Measurements from ENCODE around the gene ACVR2A.
A peak's percentile ranks its signal among the peaks of the same experiment; 100 is the strongest.

ACVR2A gene

DNA sequence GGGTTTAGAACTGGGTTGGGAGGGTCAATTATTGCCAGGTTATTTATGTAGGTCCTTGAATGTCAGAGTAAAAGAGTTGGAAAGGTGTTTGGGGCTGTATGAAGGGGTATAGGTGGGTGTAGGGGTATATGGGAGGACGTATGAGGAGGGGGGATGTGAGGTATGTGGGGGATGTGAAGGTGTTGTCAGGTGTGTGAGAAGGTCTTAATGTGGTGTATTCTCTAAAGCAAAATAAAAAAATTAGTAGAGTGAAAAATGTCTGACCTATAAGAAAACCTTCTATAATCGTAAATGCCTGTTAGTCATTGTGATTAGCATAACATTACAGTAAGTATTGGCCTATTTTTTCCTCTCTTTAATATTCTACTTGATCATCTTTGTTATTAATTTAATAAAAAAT is 25.1 kb downstream of the ACVR2A start:
- no peaks in the 10 kb centered on the region for H3K27me3 ChIP-seq (ENCODE audit: low read depth)
- H3K36me3 ChIP-seq (replicated peaks), result no peaks in the 10 kb centered on the region
- no peaks in the 10 kb centered on the region; the same call in 1 of the 2 replicates for H3K4me1 ChIP-seq
- H3K9me3 ChIP-seq, result no peaks in the 10 kb centered on the region
- in situ Hi-C loops (cut with MboI; ENCODE audit: low sequenced_read_pairs), result no loop called here
- no peak for DNase-seq (ENCODE audit: low spot score in 2 of 2)
- H3K4me3 ChIP-seq, result no peak overlapping the region

GRCh38 chr2:147872967-147873366 is 28.1 kb downstream of the ACVR2A start:
- Histone ChIP-seq H3K4me1 (no peaks in the 10 kb centered on the region; the same call in 1 of the 2 replicates), H3K4me3 (no peak overlapping the region), H3K27me3 (ENCODE audit: low read depth) (no peaks in the 10 kb centered on the region), H3K36me3 (replicated peaks) (no peaks in the 10 kb centered on the region), H3K9me3 (no peaks in the 10 kb centered on the region)
- DNase-seq (ENCODE audit: low spot score in 2 of 2), result no peak
- in situ Hi-C loops (cut with MboI; ENCODE audit: low sequenced_read_pairs), result no loop called here

GRCh38 chr2:147873859-147874483 is 29.1 kb downstream of the ACVR2A start:
- no peaks in the 10 kb centered on the region for H3K36me3 ChIP-seq (replicated peaks)
- H3K9me3 ChIP-seq, result no peaks in the 10 kb centered on the region
- DNase-seq (ENCODE audit: low spot score in 2 of 2), result no peak
- no peak overlapping the region for H3K4me3 ChIP-seq
- H3K4me1 ChIP-seq, result no peaks in the 10 kb centered on the region; the same call in 1 of the 2 replicates
- in situ Hi-C loops (cut with MboI; ENCODE audit: low sequenced_read_pairs), result no loop called here
- H3K27me3 ChIP-seq (ENCODE audit: low read depth), result no peaks in the 10 kb centered on the region

DNA sequence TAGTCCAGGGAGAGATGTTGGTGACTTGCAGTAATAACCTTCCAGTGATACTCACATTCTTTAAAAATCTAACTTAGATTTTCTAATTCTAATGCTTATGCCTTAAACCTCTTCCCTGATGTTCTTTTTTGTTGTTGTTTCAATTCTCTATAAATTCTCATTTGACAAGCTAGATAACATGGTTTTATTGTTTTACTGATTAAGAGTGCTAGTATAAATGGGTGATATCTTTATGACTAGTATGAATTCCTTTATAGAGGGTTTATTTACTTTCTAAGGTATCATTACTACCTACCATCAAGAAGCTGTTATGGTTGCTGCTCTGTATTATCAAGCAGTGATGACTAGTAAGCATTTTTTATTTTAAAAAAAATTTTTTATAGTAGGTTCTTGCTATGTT is 35.0 kb downstream of the ACVR2A start:
- no peaks in the 10 kb centered on the region for H3K27me3 ChIP-seq (ENCODE audit: low read depth)
- H3K4me1 ChIP-seq, result no peaks in the 10 kb centered on the region; the same call in 1 of the 2 replicates
- no peak for DNase-seq (ENCODE audit: low spot score in 2 of 2)
- H3K9me3 ChIP-seq, result no peaks in the 10 kb centered on the region
- H3K36me3 ChIP-seq (replicated peaks), result no peaks in the 10 kb centered on the region
- in situ Hi-C loops (cut with MboI; ENCODE audit: low sequenced_read_pairs), result no loop called here
- H3K4me3 ChIP-seq, result no peak overlapping the region

- in situ Hi-C loops (cut with MboI; ENCODE audit: low sequenced_read_pairs), result no loop called here
These were observed 37.8 kb downstream of the ACVR2A start for GRCh38 chr2:147882631-147883030.

DNA sequence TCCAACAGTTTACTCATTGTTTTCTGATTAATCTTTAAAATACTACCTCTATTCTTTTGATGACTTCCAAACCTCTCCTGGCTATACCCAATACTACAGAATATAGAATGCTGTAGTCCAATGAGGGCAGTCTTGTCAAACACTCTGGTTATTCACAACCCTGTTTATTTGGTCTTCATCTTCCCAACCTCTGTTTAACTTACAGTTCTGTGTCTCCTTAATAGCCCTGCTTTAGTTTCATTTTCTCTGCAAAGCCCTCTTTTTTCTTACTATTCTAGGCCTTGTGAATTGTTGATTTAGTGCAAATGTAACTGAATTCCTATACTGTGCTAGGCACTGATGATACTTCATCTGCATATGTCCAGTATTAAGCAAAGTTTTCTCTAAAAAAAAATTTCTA is 40.0 kb downstream of the ACVR2A start:
- Histone ChIP-seq H3K4me3 (no peak overlapping the region), H3K27me3 (ENCODE audit: low read depth) (no peaks in the 10 kb centered on the region), H3K9me3 (no peaks in the 10 kb centered on the region), H3K4me1 (no peaks in the 10 kb centered on the region; the same call in 1 of the 2 replicates), H3K36me3 (replicated peaks) (no peaks in the 10 kb centered on the region)
- DNase-seq (ENCODE audit: low spot score in 2 of 2), result no peak
- in situ Hi-C loops (cut with MboI; ENCODE audit: low sequenced_read_pairs), result no loop called here

More at GRCh38 chr2:147882631-147883030, 37.8 kb downstream of the ACVR2A start:
- H3K36me3 ChIP-seq (replicated peaks), result no peaks in the 10 kb centered on the region
- DNase-seq (ENCODE audit: low spot score in 2 of 2), result no peak
- H3K4me1 ChIP-seq, result no peaks in the 10 kb centered on the region; the same call in 1 of the 2 replicates
- H3K9me3 ChIP-seq, result no peaks in the 10 kb centered on the region
- H3K4me3 ChIP-seq, result no peak overlapping the region
- no peaks in the 10 kb centered on the region for H3K27me3 ChIP-seq (ENCODE audit: low read depth)

GRCh38 chr2:147886136-147886535 is 41.3 kb downstream of the ACVR2A start:
- no peak overlapping the region for H3K4me3 ChIP-seq
- no peaks in the 10 kb centered on the region; the same call in 1 of the 2 replicates for H3K4me1 ChIP-seq
- H3K9me3 ChIP-seq, result no peaks in the 10 kb centered on the region
- in situ Hi-C loops (cut with MboI; ENCODE audit: low sequenced_read_pairs), result no loop called here
- no peaks in the 10 kb centered on the region for H3K36me3 ChIP-seq (replicated peaks)
- DNase-seq (ENCODE audit: low spot score in 2 of 2), result no peak
- no peaks in the 10 kb centered on the region for H3K27me3 ChIP-seq (ENCODE audit: low read depth)

GRCh38 chr2:147888680-147889079 is 43.9 kb downstream of the ACVR2A start:
- DNase-seq (ENCODE audit: low spot score in 2 of 2), result no peak
- in situ Hi-C loops (cut with MboI; ENCODE audit: low sequenced_read_pairs), result no loop called here
- no peaks in the 10 kb centered on the region for H3K9me3 ChIP-seq
- H3K4me1 ChIP-seq, result peaks cover 4% of the 10 kb centered on the region; the same call in 1 of the 2 replicates
- no peaks in the 10 kb centered on the region for H3K27me3 ChIP-seq (ENCODE audit: low read depth)
- no peak overlapping the region for H3K4me3 ChIP-seq
- H3K36me3 ChIP-seq (replicated peaks), result no peaks in the 10 kb centered on the region

DNA sequence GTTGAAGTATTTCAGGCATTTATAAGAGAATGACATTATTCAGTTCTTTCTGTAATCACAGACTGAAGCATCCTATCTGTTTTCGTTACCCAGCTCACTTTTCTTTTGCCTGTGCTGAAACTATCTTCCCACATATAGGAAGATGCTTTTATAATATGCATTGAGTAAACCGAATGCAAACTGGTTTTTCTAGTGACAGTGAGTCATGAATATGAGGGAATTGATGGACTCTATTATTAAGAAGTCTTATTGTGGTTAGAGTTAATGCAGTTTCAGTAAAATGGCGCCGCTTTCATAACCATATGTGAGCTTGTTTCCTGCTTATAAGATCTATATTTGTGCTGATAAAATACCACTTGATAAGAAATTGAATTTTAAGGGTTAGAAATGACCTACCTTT is 59.2 kb downstream of the ACVR2A start:
- H3K4me1 ChIP-seq, result peaks cover 5% of the 10 kb centered on the region
- H3K27me3 ChIP-seq (ENCODE audit: low read depth), result no peaks in the 10 kb centered on the region
- H3K36me3 ChIP-seq (replicated peaks), result no peaks in the 10 kb centered on the region; the same call in 1 of the 2 replicates
- no peak for DNase-seq (ENCODE audit: low spot score in 2 of 2)
- in situ Hi-C loops (cut with MboI; ENCODE audit: low sequenced_read_pairs), result loop anchor here (25.0 kb wide), 2 partner anchors 817 to 992 kb away; no protein-coding TSS in a partner anchor
- H3K4me3 ChIP-seq, result no peak overlapping the region
- H3K9me3 ChIP-seq, result no peaks in the 10 kb centered on the region

GRCh38 chr2:147909178-147909577 is 64.3 kb downstream of the ACVR2A start:
- peaks cover 6% of the 10 kb centered on the region; the same call in 1 of the 2 replicates for H3K4me1 ChIP-seq
- in situ Hi-C loops (cut with MboI; ENCODE audit: low sequenced_read_pairs), result loop anchor here (25.0 kb wide), 2 partner anchors 822 to 997 kb away; no protein-coding TSS in a partner anchor
- H3K4me3 ChIP-seq, result no peak overlapping the region
- H3K9me3 ChIP-seq, result no peaks in the 10 kb centered on the region
- no peaks in the 10 kb centered on the region for H3K36me3 ChIP-seq (replicated peaks)
- DNase-seq (ENCODE audit: low spot score in 2 of 2), result no peak
- H3K27me3 ChIP-seq (ENCODE audit: low read depth), result no peaks in the 10 kb centered on the region

- in situ Hi-C loops (cut with MboI; ENCODE audit: low sequenced_read_pairs), result loop anchor here (10.0 to 25.0 kb wide), 3 partner anchors 824 to 1176 kb away; no protein-coding TSS in a partner anchor
- H3K36me3 ChIP-seq (replicated peaks), result no peaks in the 10 kb centered on the region
- H3K4me1 ChIP-seq, result peaks cover 6% of the 10 kb centered on the region; the same call in 1 of the 2 replicates
- H3K27me3 ChIP-seq (ENCODE audit: low read depth), result no peaks in the 10 kb centered on the region
- H3K9me3 ChIP-seq, result no peaks in the 10 kb centered on the region
- peak; percentile 48 to 78 for DNase-seq (ENCODE audit: low spot score in 2 of 2)
- no peak overlapping the region for H3K4me3 ChIP-seq
These were observed 66.2 kb downstream of the ACVR2A start for GRCh38 chr2:147910990-147911473.

GRCh38 chr2:147913701-147914480 is 69.1 kb downstream of the ACVR2A start:
- Histone ChIP-seq H3K4me3 (no peak overlapping the region), H3K36me3 (replicated peaks) (no peaks in the 10 kb centered on the region), H3K4me1 (peaks cover 6% of the 10 kb centered on the region), H3K9me3 (no peaks in the 10 kb centered on the region), H3K27me3 (ENCODE audit: low read depth) (no peaks in the 10 kb centered on the region)
- in situ Hi-C loops (cut with MboI; ENCODE audit: low sequenced_read_pairs), result loop anchor here (10.0 to 25.0 kb wide), 3 partner anchors 827 to 1179 kb away; no protein-coding TSS in a partner anchor
- no peak for DNase-seq (ENCODE audit: low spot score in 2 of 2)

DNA sequence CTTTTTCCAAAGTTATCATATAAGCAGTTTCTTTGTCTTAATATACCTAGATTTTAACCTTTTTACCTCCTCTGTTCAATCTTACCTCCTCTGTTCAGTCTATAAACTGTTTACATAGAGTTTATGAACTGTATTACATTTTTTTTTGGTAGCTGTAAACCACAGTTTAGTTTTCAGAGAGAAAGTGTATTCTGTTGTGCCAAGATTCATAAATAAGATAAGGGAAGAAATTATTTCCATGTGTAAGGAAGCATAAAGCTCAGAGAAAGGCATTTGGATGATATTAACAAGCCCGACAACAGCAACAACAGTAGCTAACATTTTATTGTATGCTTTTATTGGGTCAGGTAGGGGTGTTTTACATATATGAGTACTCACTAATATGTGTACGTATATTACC is 71.2 kb downstream of the ACVR2A start:
- peaks cover 4% of the 10 kb centered on the region; the same call in 1 of the 2 replicates for H3K36me3 ChIP-seq (replicated peaks)
- peaks cover 1% of the 10 kb centered on the region; the same call in 1 of the 2 replicates for H3K4me1 ChIP-seq
- no peak overlapping the region for H3K4me3 ChIP-seq
- H3K27me3 ChIP-seq (ENCODE audit: low read depth), result no peaks in the 10 kb centered on the region
- no peak for DNase-seq (ENCODE audit: low spot score in 2 of 2)
- H3K9me3 ChIP-seq, result no peaks in the 10 kb centered on the region
- in situ Hi-C loops (cut with MboI; ENCODE audit: low sequenced_read_pairs), result loop anchor here (10.0 to 25.0 kb wide), 3 partner anchors 829 to 1181 kb away; no protein-coding TSS in a partner anchor

Measured in HAP-1 (cell line).